Melanocyte of skin (primary cell): Measurements from ENCODE around the gene JOSD2. TPM values are rescaled to one million over a fixed set of nuclear protein-coding genes. Genes with fewer than 3 reads are reported as not detected.

Experiments used
- total RNA-seq, 2 donors: library from RNA; depleted of rRNA; stranded (reverse); fragments of >200 nt; gene quantifications; 2 replicates each; pipeline ENCODE4 v1.2.3, GENCODE V29; 2012

The JOSD2 gene
- total RNA-seq = 10 to 100 TPM; 24.6 to 25.8 TPM

GRCh38 chr19:50511069-50511822 lies at the start of gene JOSD2:
Gene JOSD2, minus strand, starts transcription at chr19:50511191. Its CDS starts 760 bp downstream, at chr19:50510431.

GRCh38 chr19:50513746-50514345 lies 2.9 kb upstream of the JOSD2 start, which contains the start of gene ASPDH:
Gene ASPDH, minus strand, starts transcription at chr19:50513913. Its CDS starts 90 bp downstream, at chr19:50513823.

GRCh38 chr19:50476224-50476906 lies 34.6 kb downstream of the JOSD2 start, which contains the start of the genes EMC10 and GARIN5A:
Gene EMC10, plus strand, starts transcription at chr19:50476507. Its CDS starts 38 bp downstream, at chr19:50476545.
Gene GARIN5A, minus strand, starts transcription at chr19:50476848. Its CDS starts 460 bp downstream, at chr19:50476388.

Other genes with a start within 250 kb of the JOSD2 start
- under 1 TPM; under 0.01 TPM for gene KCNC3, start 181.8 kb downstream of the JOSD2 start, total RNA-seq
- 1 to 10 TPM in 1 of 2 donors, not detected in 1; 1.4 TPM for gene NAPSA, start 145.6 kb downstream of the JOSD2 start, total RNA-seq
- 10 to 100 TPM; 67.1 to 88.9 TPM for gene NR1H2, start 134.7 kb downstream of the JOSD2 start, total RNA-seq
- 10 to 100 TPM; 30.3 to 73.3 TPM for gene POLD1, start 126.8 kb downstream of the JOSD2 start, total RNA-seq
- not detected for gene SPIB, start 92.3 kb downstream of the JOSD2 start, total RNA-seq
- gene MYBPC2, start 78.3 kb downstream of the JOSD2 start, total RNA-seq = not detected
- gene EMC10, start 34.7 kb downstream of the JOSD2 start, total RNA-seq = 10 to 100 TPM; 44.3 to 55.7 TPM
- not detected for gene GARIN5A, start 34.3 kb downstream of the JOSD2 start, total RNA-seq
- not detected for gene ASPDH, start 2.7 kb upstream of the JOSD2 start, total RNA-seq
- under 1 TPM in 1 of 2 donors, not detected in 1; under 0.01 TPM for gene LRRC4B, start 57.2 kb upstream of the JOSD2 start, total RNA-seq
- gene SYT3, start 128.7 kb upstream of the JOSD2 start, total RNA-seq = not detected
- not detected for gene C19orf81, start 138.3 kb upstream of the JOSD2 start, total RNA-seq
- gene SHANK1, start 208.6 kb upstream of the JOSD2 start, total RNA-seq = under 1 TPM in 1 of 2 donors, not detected in 1; 0.67 TPM
- gene CLEC11A, start 212.2 kb upstream of the JOSD2 start, total RNA-seq = 10 to 100 TPM in 1 of 2 donors, 1 to 10 TPM in 1; 5.5 to 25.0 TPM